Thoracic aorta (tissue), 2 donors: ENCODE results near the gene CLCN4. TPM values are rescaled to one million over a fixed set of nuclear protein-coding genes. Genes with fewer than 3 reads are reported as not detected.

Experiments used
- ATAC-seq: fragments of 150-250 bp; one replicate; pipeline ENCODE4 v1.8.0; 2017; ENCODE audit warnings: low read depth; ENCODE audit not compliant: insufficient number of reproducible peaks, low FRiP score
- DNase-seq: peaks from one replicate; pipeline ENCODE4 v3.0.0-alpha.2; 2020; ENCODE audit warnings: low spot score
- H3K27ac ChIP-seq, 2 donors: fragments of 200-600 bp; sonication (generic); 1 replicate in 1 of 2; 2 replicates in 1 of 2; pipeline ENCODE4 v1.5.1; 2016; ENCODE audit warnings: mild to moderate bottlenecking in 2 of 2, moderate library complexity in 2 of 2
- H3K27me3 ChIP-seq: fragments of 200-600 bp; sonication (generic); replicated peaks from 2 replicates; pipeline ENCODE4 v1.6.0; 2016; ENCODE audit warnings: mild to moderate bottlenecking; ENCODE audit not compliant: insufficient read depth
- H3K36me3 ChIP-seq: fragments of 200-600 bp; sonication (generic); one replicate; pipeline ENCODE4 v1.5.1; 2016
- H3K4me1 ChIP-seq, 2 donors: fragments of 200-600 bp; sonication (generic); 1 replicate in 1 of 2; 2 replicates in 1 of 2; pipeline versions ENCODE4 v1.5.1 to v1.6.0; 2016; ENCODE audit warnings: low read depth in 2 of 2, mild to moderate bottlenecking in 1 of 2; ENCODE audit not compliant: control insufficient read depth in 1 of 2
- H3K4me3 ChIP-seq: fragments of 200-600 bp; sonication (generic); 2 replicates; pipeline ENCODE4 v1.5.1; 2016; ENCODE audit warnings: mild to moderate bottlenecking
- H3K9me3 ChIP-seq: fragments of 200-600 bp; sonication (generic); 2 replicates; pipeline ENCODE4 v1.5.1; 2016
- CTCF ChIP-seq: fragments of 200-600 bp; sonication (generic); IDR thresholded peaks from one replicate; pipeline ENCODE4 v1.5.1; 2019; ENCODE audit warnings: antibody characterized with exemption
- total RNA-seq, 2 donors: library from RNA; depleted of rRNA; stranded (reverse); fragments of >200 nt; gene quantifications; one replicate each; pipeline versions ENCODE4 v1.1.0 to v1.2.3, GENCODE V29; 2016

CLCN4 gene
- total RNA-seq, 2 donors from 2014 or later: 3.5 to 5.6 TPM

GRCh38 chrX:10117864-10118377, 38.9 kb upstream of the CLCN4 start:
- H3K4me3 ChIP-seq: no peak overlapping the region
- no peak overlapping the region for H3K27ac ChIP-seq
- H3K27me3 ChIP-seq: no peaks in the 10 kb centered on the region
- DNase-seq (no peak), ATAC-seq (no peak)
- no peaks in the 10 kb centered on the region for H3K36me3 ChIP-seq
- H3K4me1 ChIP-seq: peaks cover 10 to 24% of the 10 kb centered on the region in 2 donors
- H3K9me3 ChIP-seq: no peaks in the 10 kb centered on the region
- no peak for TF ChIP-seq CTCF

- ATAC-seq (no peak), DNase-seq (no peak)
- Histone ChIP-seq H3K27ac (peak overlapping the region in 1 of 2 donors; percentile 49), H3K36me3 (no peaks in the 10 kb centered on the region), H3K4me1 (peaks cover 10 to 20% of the 10 kb centered on the region in 2 donors), H3K4me3 (no peak overlapping the region), H3K9me3 (no peaks in the 10 kb centered on the region), H3K27me3 (no peaks in the 10 kb centered on the region)
- no peak for TF ChIP-seq CTCF
Observed at GRCh38 chrX:10118530-10118929, 38.2 kb upstream of the CLCN4 start.

GRCh38 chrX:10119399-10119990, 37.3 kb upstream of the CLCN4 start:
- peaks cover 10 to 20% of the 10 kb centered on the region in 2 donors for H3K4me1 ChIP-seq
- TF ChIP-seq CTCF: peak; percentile 98
- ATAC-seq (peak; percentile 79), DNase-seq (peak; percentile 28)
- H3K27me3 ChIP-seq: no peaks in the 10 kb centered on the region
- H3K4me3 ChIP-seq: no peak overlapping the region
- H3K9me3 ChIP-seq: no peaks in the 10 kb centered on the region
- H3K27ac ChIP-seq: peak overlapping the region in 1 of 2 donors; percentile 49
- no peaks in the 10 kb centered on the region for H3K36me3 ChIP-seq

- DNase-seq: no peak
- Histone ChIP-seq H3K4me1 (peaks cover 10 to 20% of the 10 kb centered on the region in 2 donors), H3K36me3 (no peaks in the 10 kb centered on the region), H3K27me3 (no peaks in the 10 kb centered on the region), H3K9me3 (no peaks in the 10 kb centered on the region), H3K27ac (peak overlapping the region in 1 of 2 donors; percentile 52), H3K4me3 (no peak overlapping the region)
- ATAC-seq: no peak
- TF ChIP-seq CTCF: no peak
Observed at GRCh38 chrX:10120331-10120730, 36.4 kb upstream of the CLCN4 start.

- no peak for ATAC-seq
- no peak for TF ChIP-seq CTCF
- no peaks in the 10 kb centered on the region for H3K27me3 ChIP-seq
- DNase-seq: no peak
- peak overlapping the region in 1 of 2 donors; percentile 52 for H3K27ac ChIP-seq
- no peak overlapping the region for H3K4me3 ChIP-seq
- H3K4me1 ChIP-seq: peaks cover 10 to 20% of the 10 kb centered on the region in 2 donors
- no peaks in the 10 kb centered on the region for H3K9me3 ChIP-seq
- H3K36me3 ChIP-seq: no peaks in the 10 kb centered on the region
Observed at GRCh38 chrX:10120828-10121227, 35.9 kb upstream of the CLCN4 start.
